ENCODE measurements around the gene ING3.
"Not testable (repeated sequence)": the region's sequence is repeated elsewhere in the genome, so short reads cannot be mapped to it uniquely, and the experiment has no call there.

ING3 gene

GRCh38 chr7:120951826-120952225 is 1.2 kb downstream of the ING3 start:
- no peak for DNase-seq

- DNase-seq: no peak
These were observed 5.1 kb downstream of the ING3 start for GRCh38 chr7:120955577-120956149.

GRCh38 chr7:120959929-120960484 is 9.4 kb downstream of the ING3 start:
- no peak for DNase-seq

- DNase-seq: no peak
These were observed 10.1 kb downstream of the ING3 start for GRCh38 chr7:120960714-120961113.

GRCh38 chr7:120961638-120962173 is 11.1 kb downstream of the ING3 start:
- DNase-seq: no peak

GRCh38 chr7:120964088-120964487 is 13.5 kb downstream of the ING3 start:
- no peak for DNase-seq

- DNase-seq: no peak
These were observed 16.4 kb downstream of the ING3 start for GRCh38 chr7:120966961-120967360.

GRCh38 chr7:120973849-120974248 is 23.3 kb downstream of the ING3 start:
- DNase-seq: no peak

- no peak for DNase-seq
These were observed 29.4 kb downstream of the ING3 start for GRCh38 chr7:120979765-120980499.

- no peak for DNase-seq
These were observed 30.5 kb downstream of the ING3 start for GRCh38 chr7:120981117-120981516.

- no peak for DNase-seq
These were observed 31.5 kb downstream of the ING3 start for GRCh38 chr7:120981888-120982615.

- not testable (repeated sequence) for DNase-seq
These were observed 33.0 kb downstream of the ING3 start for GRCh38 chr7:120983592-120983991.

GRCh38 chr7:120984406-120984805 is 33.8 kb downstream of the ING3 start:
- no peak for DNase-seq

GRCh38 chr7:120985130-120985758 is 34.7 kb downstream of the ING3 start:
- DNase-seq: no peak

- no peak for DNase-seq
These were observed 35.3 kb downstream of the ING3 start for GRCh38 chr7:120985839-120986238.

- DNase-seq: no peak
These were observed 36.1 kb downstream of the ING3 start for GRCh38 chr7:120986650-120987049.

- DNase-seq: no peak
These were observed 36.7 kb downstream of the ING3 start for GRCh38 chr7:120987280-120987679.

GRCh38 chr7:120987683-120988590 is 37.4 kb downstream of the ING3 start:
- peak; percentile 79 for DNase-seq

- DNase-seq: no peak
These were observed 38.1 kb downstream of the ING3 start, which contains the start of gene CPED1 for GRCh38 chr7:120988591-120989256. TSS of gene CPED1 (plus strand) at chr7:120988711. CDS start at chr7:120989622, 911 bp downstream.

GRCh38 chr7:120989257-120990220 is 39.0 kb downstream of the ING3 start:
- no peak for DNase-seq
